ENCODE results near the gene PRR5.

PRR5 gene

GRCh38 chr22:44776605-44777363 lies 74.8 kb downstream of the PRR5 start:
- DNase-seq (ENCODE audit: low read depth) = no peak
- no peak overlapping the region for H3K4me3 ChIP-seq (ENCODE audit: low read depth, low read length)
- TF ChIP-seq POLR2A (IDR thresholded peaks at IDR 0.05; ENCODE audit: extremely low read depth, insufficient read length) = no peak
- TF ChIP-seq MAX (IDR thresholded peaks at IDR 0.05; ENCODE audit: low read depth, low read length) = no peak
- TF ChIP-seq MYC (IDR thresholded peaks at IDR 0.05; ENCODE audit: low read depth, low read length) = no peak
- TF ChIP-seq CTCF (IDR thresholded peaks at IDR 0.05; ENCODE audit: low read depth, low read length) = no peak

GRCh38 chr22:44777364-44777755 lies 75.4 kb downstream of the PRR5 start:
- DNase-seq (ENCODE audit: low read depth) = no peak
- H3K4me3 ChIP-seq (ENCODE audit: low read depth, low read length) = no peak overlapping the region
- TF ChIP-seq MAX (IDR thresholded peaks at IDR 0.05; ENCODE audit: low read depth, low read length) (no peak), MYC (IDR thresholded peaks at IDR 0.05; ENCODE audit: low read depth, low read length) (no peak), CTCF (IDR thresholded peaks at IDR 0.05; ENCODE audit: low read depth, low read length) (no peak), POLR2A (IDR thresholded peaks at IDR 0.05; ENCODE audit: extremely low read depth, insufficient read length) (no peak)

- no peak for DNase-seq (ENCODE audit: low read depth)
- no peak for TF ChIP-seq CTCF (IDR thresholded peaks at IDR 0.05; ENCODE audit: low read depth, low read length)
- no peak overlapping the region for H3K4me3 ChIP-seq (ENCODE audit: low read depth, low read length)
Measured at GRCh38 chr22:44780876-44781449, 79.0 kb downstream of the PRR5 start.

- DNase-seq (ENCODE audit: low read depth) = no peak
- no peak for TF ChIP-seq MAX (IDR thresholded peaks at IDR 0.05; ENCODE audit: low read depth, low read length)
- H3K4me3 ChIP-seq (ENCODE audit: low read depth, low read length) = no peak overlapping the region
Measured at GRCh38 chr22:44782363-44782963, 80.5 kb downstream of the PRR5 start.

- no peak overlapping the region for H3K4me3 ChIP-seq (ENCODE audit: low read depth, low read length)
- no peak for DNase-seq (ENCODE audit: low read depth)
- TF ChIP-seq MYC (IDR thresholded peaks at IDR 0.05; ENCODE audit: low read depth, low read length) (no peak), MAX (IDR thresholded peaks at IDR 0.05; ENCODE audit: low read depth, low read length) (no peak), POLR2A (IDR thresholded peaks at IDR 0.05; ENCODE audit: extremely low read depth, insufficient read length) (no peak), CTCF (IDR thresholded peaks at IDR 0.05; ENCODE audit: low read depth, low read length) (no peak)
Measured at GRCh38 chr22:44783091-44783490, 81.1 kb downstream of the PRR5 start.

GRCh38 chr22:44783581-44783980 lies 81.6 kb downstream of the PRR5 start:
- no peak for DNase-seq (ENCODE audit: low read depth)
- TF ChIP-seq CTCF (IDR thresholded peaks at IDR 0.05; ENCODE audit: low read depth, low read length) (no peak), POLR2A (IDR thresholded peaks at IDR 0.05; ENCODE audit: extremely low read depth, insufficient read length) (no peak), MYC (IDR thresholded peaks at IDR 0.05; ENCODE audit: low read depth, low read length) (no peak), MAX (IDR thresholded peaks at IDR 0.05; ENCODE audit: low read depth, low read length) (no peak)

More at GRCh38 chr22:44783581-44783980, 81.6 kb downstream of the PRR5 start:
- no peak overlapping the region for H3K4me3 ChIP-seq (ENCODE audit: low read depth, low read length)
